Fibroblast of the aortic adventitia (primary cell): Measurements from ENCODE around the gene OBSCN. TPM values are rescaled to one million over a fixed set of nuclear protein-coding genes. Genes with fewer than 3 reads are reported as not detected.

Source experiments
- DNase-seq: peaks from one replicate; pipeline ENCODE4 v3.0.0-alpha.2; 2010; ENCODE audit warnings: low read depth
- H3K4me3 ChIP-seq: 2 replicates; pipeline ENCODE4 v1.5.1; 2011; ENCODE audit warnings: low read depth, mild to moderate bottlenecking, control low read depth, low read length, moderate library complexity
- total RNA-seq: library from RNA; depleted of rRNA; stranded (reverse); fragments of >200 nt; gene quantifications from 2 replicates; pipeline ENCODE4 v1.2.3, GENCODE V29; 2012; ENCODE audit warnings: low replicate concordance
- TF ChIP-seq, protein P1 (sequence below): IDR thresholded peaks from 2 replicates; pipeline ENCODE4 v1.5.1; 2011; ENCODE audit warnings: mild to moderate bottlenecking, low read length, control low read depth, inconsistent platforms; ENCODE audit not compliant: insufficient read depth

OBSCN gene
- total RNA-seq, 1 donor, result 0.99 TPM

DNA sequence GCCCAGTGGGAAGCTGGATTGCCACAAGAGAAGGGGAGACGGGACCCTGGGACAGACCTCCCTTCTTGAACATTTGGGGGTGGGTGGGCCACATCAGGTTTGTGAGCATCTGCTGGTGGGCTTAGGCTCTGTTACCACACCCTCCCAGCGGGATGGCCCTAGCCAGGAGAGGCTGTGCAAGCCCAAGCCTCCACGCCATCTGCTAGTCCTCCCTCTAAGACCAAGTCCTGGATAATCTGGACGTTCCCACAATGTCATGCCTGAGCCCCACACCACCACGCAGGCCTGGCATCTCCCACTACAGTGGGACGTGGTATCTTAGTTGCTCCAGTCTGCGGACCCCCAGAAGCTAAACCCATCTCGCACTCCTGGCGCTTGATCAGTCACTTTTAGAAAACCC lies 46.0 kb upstream of the OBSCN start:
- TF ChIP-seq, protein P1, sequence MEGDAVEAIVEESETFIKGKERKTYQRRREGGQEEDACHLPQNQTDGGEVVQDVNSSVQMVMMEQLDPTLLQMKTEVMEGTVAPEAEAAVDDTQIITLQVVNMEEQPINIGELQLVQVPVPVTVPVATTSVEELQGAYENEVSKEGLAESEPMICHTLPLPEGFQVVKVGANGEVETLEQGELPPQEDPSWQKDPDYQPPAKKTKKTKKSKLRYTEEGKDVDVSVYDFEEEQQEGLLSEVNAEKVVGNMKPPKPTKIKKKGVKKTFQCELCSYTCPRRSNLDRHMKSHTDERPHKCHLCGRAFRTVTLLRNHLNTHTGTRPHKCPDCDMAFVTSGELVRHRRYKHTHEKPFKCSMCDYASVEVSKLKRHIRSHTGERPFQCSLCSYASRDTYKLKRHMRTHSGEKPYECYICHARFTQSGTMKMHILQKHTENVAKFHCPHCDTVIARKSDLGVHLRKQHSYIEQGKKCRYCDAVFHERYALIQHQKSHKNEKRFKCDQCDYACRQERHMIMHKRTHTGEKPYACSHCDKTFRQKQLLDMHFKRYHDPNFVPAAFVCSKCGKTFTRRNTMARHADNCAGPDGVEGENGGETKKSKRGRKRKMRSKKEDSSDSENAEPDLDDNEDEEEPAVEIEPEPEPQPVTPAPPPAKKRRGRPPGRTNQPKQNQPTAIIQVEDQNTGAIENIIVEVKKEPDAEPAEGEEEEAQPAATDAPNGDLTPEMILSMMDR, result no peak
- no peak for DNase-seq
- H3K4me3 ChIP-seq, result no peak overlapping the region

DNA sequence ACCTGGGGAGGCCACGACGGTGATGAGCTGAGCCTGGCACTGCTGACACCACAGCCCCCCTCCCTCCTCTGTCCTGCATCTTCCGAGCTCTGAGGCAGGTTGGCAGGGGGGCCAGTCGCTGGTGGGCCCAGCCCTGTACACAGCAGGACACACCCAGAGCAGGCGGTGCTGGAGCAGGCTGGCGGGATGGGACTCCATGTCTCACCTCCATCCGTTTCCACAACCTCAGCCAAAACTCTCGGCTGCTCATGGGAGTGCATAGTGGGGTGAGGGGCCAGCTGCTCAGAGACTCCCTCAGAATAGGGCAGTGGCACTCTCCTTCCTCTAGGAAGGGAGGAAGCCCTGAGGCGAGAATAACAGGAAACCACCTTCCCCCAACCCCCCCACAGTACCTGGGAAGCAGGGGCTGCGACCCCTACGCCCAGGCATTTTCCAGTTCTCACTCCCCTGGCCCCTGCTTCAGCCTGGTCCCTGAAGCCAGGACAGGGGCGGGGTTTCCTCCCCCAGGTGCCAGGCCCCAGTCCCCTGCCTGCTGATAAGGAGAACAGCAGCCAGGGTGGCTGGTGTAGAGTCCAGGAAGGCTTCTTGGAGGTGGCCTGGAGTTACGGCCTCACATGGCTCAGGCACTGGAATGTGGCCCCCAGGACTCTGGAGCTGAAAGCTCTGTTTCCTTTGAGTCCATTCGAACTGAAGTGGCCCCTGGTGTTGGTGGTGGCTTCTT lies 45.4 kb upstream of the OBSCN start:
- peak; percentile 16 for DNase-seq
- no peak overlapping the region for H3K4me3 ChIP-seq
- TF ChIP-seq, protein P1, result no peak

DNA sequence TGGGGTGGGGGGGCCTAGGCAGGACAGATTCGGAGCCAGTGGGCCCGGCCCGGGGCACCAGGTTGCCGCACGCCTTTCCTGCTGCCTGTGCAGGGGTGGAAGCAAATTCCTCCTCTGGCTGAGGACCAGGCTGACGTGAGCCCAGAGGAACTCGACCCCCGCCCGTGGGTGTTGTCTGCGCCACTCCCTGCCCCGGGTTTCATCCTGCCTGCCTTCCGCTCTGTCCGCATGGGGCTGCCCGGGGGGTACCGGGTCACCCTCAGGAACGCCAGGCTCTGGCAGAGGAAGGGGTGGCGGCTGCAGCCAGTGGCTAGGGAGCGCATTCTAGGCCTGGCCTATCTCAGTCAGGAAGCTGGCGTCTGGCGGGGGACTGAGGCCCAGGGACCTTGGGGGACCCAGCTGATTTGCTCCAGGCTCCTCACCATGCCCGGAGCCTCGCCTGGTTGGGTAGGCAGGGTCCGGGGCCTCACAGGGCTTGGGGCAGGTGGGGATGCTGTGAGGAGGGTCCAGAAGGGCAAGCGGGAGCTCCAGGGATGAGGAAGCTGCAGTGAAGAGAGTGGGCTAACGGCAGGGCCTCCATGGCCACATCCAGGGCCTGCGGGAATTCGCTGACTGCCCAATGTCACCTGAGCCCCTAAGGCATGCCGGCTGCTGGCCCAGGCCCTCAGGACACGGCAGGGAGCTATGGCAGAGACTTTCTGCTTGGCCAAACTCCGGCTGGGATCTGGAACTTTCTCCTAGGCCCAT lies 44.7 kb upstream of the OBSCN start:
- H3K4me3 ChIP-seq, result no peak overlapping the region
- peak; percentile 54 for DNase-seq
- TF ChIP-seq, protein P1, result no peak

DNA sequence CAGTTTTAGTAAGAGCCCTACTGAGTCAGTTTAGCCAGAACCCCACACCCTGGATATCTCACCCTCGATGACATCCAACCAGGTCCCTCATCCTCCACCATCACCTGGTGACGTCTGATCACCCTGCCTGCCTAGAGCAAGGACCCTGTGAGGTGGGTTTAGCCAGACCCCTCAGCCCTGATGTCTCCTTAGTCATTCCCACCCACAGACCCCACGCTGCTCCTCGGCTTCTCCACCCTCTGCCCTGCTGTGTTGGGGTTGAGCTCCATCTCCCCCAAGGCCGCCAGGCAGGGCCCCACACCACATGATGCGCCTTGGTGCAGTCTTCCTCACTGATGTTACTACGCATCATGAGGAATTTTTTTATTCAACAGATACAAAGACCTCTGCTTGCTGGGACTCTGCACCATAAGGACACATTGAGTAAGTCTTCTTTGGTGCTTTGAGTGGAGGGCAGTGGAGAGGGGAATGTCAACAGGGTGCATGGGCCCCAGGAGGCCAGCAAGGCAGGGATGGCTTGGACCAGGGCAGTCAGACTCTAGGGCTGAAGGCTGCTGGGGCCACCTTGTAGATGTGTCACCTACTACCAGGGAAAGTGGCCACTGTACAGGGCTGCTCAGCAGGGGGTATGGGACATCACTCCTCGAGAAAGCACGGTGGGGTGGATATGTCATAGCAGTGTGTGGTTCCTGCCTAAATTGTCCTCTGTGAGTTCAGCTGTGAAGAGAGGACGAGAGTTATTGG lies 43.9 kb upstream of the OBSCN start:
- DNase-seq, result no peak
- no peak overlapping the region for H3K4me3 ChIP-seq
- TF ChIP-seq, protein P1, result no peak

DNA sequence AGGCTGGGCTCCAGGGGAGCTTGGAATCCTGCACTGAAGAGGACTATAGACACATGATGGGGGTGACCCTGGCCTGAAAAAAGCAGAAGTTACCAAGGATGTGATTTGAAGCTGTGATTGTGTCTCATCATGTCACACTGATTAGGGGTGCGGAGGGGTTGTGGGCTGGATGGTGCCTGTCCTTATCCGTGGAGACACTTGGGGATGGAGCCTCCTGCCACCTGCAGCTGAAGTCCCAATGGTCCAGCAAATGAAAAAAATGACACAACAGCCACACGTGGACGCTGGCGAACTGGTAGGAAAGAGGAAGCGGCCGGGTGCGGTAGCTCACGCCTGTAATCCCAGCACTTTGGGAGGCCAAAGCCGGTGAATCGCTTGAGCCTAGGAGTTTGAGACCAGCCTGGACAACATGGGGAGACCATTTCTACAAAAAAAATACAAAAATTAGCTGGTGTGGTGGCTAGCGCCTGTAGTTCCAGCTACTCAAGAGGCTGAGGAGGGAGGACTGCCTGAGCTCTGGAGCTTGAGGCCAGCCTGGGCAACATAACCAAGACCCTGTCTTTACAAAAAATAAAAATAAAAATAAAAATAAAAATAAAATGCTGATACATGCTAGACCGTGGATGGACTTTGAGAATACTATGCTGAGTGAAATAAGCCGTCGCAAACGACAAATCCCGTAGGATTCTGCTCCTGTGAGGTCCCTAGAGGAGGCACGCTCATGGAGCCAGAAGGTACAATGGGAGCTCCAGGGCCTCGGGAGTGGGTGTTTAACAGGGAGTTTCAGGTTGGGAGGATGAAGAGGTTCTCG lies 43.1 kb upstream of the OBSCN start:
- H3K4me3 ChIP-seq, result peak overlapping the region; percentile 64
- no peak for DNase-seq
- TF ChIP-seq, protein P1, result no peak
